GM18505 (cell line): Measurements from ENCODE around the gene TNFRSF8.

Source experiments
- ATAC-seq: cut with Tn5 transposase; IDR thresholded peaks from one replicate; pipeline ENCODE4 v1.9.1; 2021; ENCODE audit not compliant: unreplicated experiment
- POLR2A ChIP-seq: IDR thresholded peaks from 4 replicates; pipeline ENCODE4 v1.6.1; 2011; ENCODE audit warnings: borderline replicate concordance; ENCODE audit not compliant: insufficient read depth, insufficient read length; ENCODE audit errors: extremely low read depth

The TNFRSF8 gene

DNA sequence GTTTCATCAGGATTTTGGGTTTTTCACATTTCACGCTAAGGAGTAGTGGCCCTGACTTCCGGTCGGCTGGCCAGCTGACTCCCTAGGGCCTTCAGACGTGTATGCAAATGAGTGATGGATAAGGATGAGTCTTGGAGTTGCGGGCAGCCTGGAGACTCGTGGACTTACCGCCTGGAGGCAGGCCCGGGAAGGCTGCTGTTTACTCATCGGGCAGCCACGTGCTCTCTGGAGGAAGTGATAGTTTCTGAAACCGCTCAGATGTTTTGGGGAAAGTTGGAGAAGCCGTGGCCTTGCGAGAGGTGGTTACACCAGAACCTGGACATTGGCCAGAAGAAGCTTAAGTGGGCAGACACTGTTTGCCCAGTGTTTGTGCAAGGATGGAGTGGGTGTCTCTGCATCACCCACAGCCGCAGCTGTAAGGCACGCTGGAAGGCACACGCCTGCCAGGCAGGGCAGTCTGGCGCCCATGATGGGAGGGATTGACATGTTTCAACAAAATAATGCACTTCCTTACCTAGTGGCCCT is 80.6 kb downstream of the TNFRSF8 start:
- no peak for ATAC-seq
- no peak for TF ChIP-seq POLR2A

DNA sequence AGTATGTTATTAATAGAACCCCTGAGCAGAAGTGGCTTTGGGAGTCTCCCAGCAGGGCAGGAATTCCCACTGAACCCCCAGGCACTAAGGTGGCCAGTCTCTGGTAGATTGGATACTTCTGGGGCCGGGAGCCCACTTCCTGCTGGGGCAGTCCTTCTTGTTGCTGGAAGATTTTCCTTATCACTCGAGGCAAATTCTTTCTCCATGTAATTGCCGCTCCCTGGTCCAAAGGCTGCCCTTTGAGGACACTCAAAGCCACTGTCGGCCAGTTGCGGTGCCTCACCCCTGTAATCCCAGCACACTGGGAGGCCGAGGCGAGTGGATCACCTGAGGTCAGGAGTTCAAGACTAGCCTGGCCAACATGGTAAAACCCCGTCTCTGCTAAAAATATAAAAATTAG is 81.1 kb downstream of the TNFRSF8 start:
- no peak for TF ChIP-seq POLR2A
- ATAC-seq: no peak

- TF ChIP-seq POLR2A: peak; percentile 54
- no peak for ATAC-seq
Observed at GRCh38 chr1:12144969-12145368, 81.9 kb downstream of the TNFRSF8 start.

GRCh38 chr1:12145616-12146342 is 82.7 kb downstream of the TNFRSF8 start:
- no peak for ATAC-seq
- peak; percentile 56 for TF ChIP-seq POLR2A

DNA sequence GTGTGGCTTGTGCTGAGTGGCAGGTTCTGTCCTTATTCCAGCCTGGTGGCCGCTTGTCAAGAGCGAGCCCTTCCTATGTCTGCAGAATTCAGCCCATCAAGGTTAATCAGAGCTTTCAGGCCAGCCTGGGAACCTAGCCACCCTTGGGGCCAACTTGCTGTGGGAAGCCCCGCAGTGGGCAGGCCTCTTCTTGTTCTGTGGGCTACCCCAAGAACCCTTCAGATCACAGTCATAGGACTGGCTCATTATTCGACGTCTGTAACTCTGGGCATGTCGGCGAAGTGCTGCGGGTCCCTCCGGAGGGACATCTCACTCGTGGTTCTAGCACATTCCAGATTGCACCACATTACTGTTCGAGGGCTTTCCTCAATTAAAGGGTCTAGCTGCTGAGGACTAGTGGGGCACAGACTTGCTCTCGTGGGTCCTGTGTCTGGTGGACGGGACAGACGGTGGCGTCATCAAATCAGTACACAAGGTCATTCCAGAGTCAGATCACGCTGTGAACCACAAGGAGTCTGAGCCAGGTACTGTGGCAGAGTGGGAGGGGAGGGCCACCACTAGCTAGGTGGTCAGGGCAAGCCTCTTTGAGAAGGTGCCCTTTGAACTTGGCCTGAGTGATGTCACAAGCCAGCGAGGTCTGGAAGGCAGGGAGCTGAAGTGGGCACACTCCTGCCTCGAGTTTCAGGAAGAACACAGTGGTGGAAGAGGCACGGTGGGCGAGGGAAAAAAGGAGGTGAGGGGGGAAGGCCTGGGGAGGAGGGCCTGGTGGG is 83.4 kb downstream of the TNFRSF8 start:
- no peak for ATAC-seq
- TF ChIP-seq POLR2A: no peak

DNA sequence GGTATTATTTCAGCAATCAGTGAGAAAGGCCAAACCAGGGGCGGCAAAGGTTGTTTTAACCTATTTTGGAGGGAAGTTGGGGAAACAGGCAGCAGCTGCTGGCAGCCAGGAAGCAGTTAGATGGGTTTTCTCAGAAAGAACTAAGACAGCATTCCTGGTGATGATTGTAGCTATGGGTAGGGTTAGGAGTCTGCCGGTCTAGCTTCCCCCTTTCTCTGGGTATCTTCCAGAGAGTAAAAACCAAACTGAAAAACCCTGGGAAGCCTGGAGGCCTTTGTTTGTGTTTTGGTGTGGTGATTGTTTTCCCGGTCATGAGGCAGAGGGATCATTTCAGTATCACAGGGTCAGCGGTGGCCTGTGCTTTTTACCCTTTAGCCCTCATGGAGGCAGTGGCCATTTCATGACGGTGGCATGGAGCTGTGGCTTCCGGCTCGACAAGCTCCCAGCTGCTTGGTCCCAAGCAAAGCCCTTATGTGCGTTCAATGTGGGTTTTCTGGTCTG is 84.1 kb downstream of the TNFRSF8 start:
- no peak for ATAC-seq
- TF ChIP-seq POLR2A: peak; percentile 4

DNA sequence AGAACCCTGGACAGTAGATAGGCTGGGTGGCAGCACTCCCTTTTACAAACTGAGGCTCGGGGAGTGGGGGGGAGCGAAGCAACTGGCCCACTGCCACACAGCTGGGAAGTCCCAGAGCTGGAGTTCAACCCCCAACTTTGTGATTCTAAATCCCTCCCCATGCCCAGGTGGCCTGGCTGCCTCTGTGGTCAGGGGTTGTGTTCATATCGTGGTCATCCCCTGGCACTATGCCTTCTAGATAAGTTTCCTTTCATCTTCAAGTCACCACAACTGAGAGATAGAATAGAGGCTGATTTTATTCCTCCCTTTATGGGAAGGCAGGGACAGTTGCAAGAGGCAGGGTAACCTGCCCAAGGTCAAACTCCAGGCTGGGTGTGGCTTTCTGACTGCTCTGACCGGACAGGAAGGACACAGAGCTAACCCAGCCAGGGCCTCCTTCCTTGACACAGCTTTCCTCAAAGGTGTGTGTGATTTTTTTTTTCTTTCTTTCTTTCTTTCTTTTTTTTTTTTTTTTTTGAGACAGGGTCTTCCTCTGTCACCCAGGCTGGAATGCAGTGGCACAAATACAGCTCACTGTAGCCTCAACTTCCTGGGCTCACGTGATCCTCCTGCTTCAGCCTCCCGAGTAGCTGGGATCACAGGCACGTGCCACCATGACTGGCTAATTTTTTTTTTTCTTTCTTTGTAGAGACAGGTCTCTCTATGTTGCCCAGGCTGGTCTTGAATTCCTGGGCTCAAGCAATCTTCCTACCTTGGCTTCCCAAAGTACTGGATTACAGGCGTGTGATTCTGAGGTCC is 85.3 kb downstream of the TNFRSF8 start:
- no peak for ATAC-seq
- peak; percentile 38 for TF ChIP-seq POLR2A

DNA sequence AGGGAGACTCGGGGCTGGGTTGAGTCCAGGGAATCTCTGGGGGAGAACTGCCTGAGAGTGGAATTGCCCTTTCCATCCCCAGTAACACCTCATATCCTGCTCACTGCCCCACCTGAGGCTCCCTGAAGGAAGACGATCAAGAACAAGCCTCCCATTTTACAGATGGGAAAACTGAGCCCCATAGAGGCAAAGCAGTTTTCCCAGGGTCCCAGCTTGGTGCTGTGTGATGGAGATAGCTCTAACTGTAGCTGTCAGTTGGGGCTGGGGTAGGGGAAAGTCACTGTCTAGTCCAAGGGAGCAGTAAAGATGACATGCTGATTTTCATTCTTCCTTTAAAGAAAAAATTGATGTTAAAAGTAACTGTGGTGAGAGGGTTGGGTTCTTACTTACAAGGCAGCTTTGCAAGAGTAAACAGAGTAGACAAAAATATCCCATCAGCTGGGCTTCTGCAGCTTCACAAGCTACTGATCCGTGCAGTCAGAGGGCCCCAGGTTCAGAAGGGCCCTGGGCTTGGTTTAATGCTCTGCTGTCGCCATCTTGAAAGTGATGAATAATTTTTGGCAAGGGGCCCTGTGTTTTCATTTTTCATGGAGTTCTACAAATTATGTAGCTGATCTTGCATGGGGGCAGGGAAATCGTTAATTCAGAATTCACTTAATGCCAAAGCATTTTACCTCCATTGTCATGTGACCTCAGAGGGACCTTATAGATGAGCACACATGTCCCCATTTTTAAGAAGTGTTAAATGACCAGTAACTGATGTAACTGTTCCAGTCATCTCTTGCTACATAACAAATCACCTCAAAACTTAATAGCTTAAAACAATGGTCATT is 86.1 kb downstream of the TNFRSF8 start:
- no peak for ATAC-seq
- no peak for TF ChIP-seq POLR2A

DNA sequence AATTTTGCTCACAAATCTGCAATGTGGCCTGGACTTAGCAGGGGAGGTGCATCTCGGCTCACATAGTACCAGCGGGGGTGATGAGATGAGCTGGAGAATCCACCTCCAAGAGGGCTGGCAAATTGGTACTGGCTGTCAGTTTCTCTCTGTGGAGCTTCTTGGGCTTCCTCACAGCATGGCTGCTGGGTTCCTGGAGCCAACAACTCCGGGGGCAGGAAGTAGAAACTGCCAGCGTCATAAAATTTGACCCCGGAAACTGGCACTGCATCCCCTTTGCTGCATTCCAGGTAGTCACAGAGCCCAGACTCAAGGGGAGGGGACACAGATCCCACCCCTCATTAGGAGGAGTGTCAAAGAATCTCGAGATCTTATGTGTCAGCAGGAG is 86.7 kb downstream of the TNFRSF8 start:
- no peak for ATAC-seq
- TF ChIP-seq POLR2A: no peak

DNA sequence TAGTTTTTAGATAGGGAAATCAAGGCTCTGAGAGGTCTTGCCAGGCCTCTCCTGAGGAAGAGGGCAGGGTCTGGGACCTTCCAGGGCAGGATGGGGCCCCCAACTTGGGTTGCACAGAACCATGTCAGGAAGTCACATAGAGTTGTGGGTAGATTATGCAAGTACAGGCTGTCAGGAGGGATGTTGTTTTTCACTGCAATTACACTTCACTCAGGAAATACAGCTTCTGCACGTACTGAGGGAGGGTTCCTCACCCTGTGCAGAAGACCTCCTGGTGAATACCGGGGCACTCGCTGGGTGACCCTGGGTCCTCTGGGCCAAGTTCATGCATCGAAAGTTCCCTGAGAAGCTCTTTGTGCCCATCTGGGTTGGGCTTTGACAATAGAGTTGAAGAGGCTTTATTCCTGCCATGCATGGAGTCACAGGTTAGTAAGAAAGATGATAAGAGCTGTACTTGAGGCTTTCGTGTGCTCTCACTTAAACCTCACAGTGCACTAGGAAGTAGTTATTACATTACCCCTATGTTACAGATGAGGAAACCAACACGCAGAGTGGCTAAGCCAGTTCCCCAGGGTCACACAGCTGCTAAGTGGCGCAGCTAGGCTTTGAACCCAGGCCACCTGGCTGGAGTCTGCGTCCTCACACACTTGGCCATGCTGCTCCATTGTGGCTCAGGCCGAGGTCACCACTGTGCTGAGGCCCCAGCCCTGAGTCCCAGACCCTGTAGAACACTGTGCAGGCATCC is 87.5 kb downstream of the TNFRSF8 start:
- ATAC-seq: no peak
- peak; percentile 32 for TF ChIP-seq POLR2A

GRCh38 chr1:12151465-12151864 is 88.4 kb downstream of the TNFRSF8 start:
- no peak for TF ChIP-seq POLR2A
- ATAC-seq: no peak
